GM19025 (cell line): ENCODE data around the gene CAPN11.
"Not testable (repeated sequence)": the region's sequence is repeated elsewhere in the genome, so short reads cannot be mapped to it uniquely, and the experiment has no call there.

Source experiments
- ATAC-seq: cut with Tn5 transposase; IDR thresholded peaks from one replicate; pipeline ENCODE4 v1.9.1; 2021; ENCODE audit warnings: mild to moderate bottlenecking, low read depth, moderate library complexity; ENCODE audit not compliant: unreplicated experiment

Gene CAPN11

DNA sequence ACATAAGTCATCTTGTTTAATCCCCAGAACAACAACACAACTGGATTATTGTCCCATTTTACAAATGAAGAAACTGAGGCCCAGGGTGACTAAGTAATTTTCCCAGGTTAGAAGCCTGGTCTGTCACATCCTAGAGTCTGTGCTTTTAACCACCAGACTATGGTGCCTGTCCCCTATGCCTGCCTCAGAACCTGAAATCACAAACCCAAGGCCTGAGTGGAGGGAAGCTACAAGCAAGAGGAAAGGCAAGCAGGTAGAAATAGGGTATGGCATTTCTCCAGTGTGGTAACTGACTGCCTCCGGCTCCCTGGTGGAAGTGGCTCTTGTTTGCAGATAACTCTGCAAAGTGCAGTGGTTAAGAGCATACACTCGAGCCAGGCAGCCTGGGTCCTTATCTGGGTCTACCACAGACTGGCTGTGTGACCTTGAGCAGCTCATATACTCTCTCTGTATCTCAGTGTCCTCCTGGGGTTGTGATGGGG lies 28.7 kb upstream of the CAPN11 start:
- ATAC-seq: no peak

DNA sequence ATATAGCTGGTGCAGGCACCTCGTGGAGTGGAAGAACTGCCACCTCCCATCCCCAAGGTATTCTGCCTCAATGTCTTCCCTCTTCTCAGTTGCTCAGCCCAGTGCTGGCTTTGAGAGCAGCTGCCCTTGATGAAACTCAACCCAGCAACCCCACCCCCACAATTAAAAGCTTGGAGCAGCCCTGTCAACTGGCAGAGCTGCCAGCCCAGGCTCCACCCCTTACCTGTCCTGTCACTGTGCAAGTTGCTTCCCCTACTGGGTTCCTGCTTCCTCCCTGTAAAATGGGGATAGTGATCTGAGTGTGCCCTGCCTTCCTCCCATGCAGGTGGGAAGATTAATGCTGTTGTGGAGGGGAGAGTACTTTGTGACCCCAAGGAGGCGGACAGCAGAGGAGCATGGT lies 26.7 kb upstream of the CAPN11 start:
- no peak for ATAC-seq

DNA sequence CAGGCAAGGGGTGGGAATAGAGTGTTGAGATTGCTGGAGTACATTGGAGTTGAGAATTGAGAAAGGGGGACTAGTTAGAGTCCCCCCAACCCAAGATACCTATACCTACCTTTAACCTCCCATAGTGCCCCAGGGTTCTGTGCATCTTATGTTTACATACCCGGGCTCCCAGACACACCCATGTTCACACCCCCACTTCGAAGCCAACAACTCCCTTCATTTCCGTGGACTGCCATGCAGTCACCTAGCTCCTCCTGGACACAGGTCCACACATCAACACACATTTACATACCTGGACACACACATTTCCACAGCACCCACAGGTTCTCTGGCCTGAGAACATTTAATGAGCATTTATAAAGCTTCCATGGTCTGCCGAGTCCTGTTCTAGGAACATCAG lies 26.1 kb upstream of the CAPN11 start:
- ATAC-seq: no peak

DNA sequence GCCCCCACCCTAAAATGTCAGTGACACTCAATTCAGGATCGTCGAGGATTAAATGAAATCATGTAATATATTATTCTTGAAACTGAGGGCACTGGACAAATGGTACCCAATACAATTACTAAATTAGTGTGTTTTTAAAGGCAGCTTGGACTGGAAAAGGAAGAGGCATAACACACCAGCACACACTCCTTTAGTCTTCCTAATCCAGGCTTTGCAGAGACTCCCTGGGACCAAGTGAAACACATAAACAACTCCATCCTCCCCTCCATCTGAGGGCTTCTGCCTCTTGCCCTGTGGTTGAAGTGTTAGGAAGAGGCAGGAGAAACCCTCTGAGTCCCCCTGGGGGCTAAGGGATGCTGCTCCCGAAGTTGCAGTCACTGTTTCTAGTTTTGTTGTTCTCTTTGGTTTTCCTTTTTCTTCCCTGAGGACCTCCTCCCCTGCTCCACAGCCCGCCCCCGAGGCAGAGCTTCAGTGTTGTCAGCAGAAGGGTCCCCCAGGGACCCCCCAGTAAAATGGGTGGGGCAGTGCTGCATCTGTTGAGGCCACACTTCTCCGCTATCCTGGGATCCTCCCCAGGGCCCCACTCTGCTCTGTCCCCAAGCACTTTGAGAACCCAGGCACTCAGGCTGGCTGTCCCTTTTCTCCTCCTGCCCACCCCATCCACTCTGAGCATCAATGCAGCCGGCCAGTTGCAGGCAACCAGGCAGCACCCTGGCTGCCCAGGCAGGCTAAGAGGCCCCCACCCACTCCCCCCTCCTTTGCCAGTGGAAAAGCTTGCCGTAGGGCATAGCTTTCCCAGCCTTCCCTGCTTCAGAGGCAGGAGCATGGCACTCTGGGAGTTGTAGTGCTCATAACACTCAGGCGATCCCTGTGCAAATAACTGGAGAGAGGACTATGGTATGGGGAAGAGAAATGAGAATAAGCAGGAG lies 25.4 kb upstream of the CAPN11 start:
- ATAC-seq: no peak

DNA sequence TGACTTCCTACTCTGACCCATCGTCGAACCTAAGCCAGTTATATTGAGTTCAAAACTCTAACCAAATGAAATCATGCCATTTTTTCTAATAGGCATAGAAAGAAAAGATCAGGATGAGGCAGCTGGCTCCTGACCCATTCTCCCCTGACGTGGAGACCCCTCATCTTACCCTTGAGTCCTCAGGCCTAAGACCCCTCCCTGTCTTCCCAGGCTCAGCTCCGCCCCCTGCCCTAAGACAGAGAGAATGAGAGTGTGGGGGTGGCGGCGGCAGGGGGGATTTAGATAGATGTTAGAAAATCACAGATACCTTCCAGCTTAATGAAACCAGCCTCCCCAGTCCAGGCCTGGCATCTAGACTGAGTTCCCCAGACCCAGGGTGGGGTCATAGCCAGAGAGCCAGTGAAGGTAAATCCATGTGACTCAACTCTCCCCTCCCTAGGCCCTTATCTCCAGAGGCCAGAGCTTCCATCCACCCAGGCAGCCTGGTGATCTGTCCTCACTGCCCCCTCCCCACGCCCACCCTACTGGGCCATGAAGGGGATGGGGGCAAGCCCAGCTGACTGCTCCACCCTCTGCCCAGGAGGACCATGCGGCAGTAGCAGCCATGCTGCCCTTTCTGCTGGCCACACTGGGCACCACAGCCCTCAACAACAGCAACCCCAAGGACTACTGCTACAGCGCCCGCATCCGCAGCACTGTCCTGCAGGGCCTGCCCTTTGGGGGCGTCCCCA lies 24.5 kb upstream of the CAPN11 start:
- no peak for ATAC-seq

DNA sequence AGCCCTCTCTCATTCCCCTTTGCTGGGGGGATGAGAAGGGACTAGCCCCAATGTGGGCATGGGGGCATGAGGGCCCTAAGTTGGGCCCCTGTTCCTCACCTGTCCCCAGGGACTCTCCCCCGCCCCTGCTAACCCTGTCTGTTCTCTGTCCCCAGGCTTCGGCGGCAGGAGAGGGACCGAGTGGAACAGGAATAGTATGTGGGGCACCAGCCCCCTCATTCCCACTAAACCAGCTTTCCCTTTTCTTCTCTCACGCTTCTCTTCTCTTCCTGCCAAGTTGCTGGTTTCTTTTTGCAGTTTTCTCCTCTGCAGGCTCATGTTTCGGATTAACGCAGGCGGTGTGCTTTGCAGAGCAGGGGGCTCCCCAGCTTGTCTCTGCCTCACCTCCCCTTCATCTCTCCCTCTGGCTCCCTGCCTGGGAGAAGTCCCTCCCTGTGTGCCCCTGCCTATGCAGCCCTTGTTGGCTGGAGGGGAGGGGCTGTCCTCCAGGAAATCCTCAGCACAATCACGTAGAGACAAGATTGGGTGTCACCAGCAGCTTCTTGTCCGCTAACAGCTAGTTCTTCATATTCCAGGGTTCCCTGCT lies 23.4 kb upstream of the CAPN11 start:
- ATAC-seq: no peak

DNA sequence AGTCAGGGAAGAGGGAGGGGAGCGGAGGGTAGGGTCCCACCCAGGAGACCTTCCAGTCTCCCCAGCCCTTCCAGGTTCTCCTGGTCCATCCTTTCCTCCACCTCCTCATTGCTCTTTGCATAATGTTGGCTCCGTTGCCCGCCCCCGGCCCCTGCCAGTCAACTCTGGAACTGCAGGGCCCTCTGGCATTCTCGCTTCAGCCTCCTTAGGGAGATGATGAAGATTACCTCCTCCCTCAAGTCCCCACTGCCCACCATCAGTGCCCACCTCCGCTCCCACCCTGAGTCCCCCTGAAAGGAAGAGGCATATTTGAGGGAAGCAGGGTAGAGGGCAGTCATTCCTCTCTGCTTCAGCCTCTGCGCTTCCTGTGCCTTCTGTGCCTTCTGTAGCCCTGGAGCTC lies 22.7 kb upstream of the CAPN11 start:
- ATAC-seq: no peak

DNA sequence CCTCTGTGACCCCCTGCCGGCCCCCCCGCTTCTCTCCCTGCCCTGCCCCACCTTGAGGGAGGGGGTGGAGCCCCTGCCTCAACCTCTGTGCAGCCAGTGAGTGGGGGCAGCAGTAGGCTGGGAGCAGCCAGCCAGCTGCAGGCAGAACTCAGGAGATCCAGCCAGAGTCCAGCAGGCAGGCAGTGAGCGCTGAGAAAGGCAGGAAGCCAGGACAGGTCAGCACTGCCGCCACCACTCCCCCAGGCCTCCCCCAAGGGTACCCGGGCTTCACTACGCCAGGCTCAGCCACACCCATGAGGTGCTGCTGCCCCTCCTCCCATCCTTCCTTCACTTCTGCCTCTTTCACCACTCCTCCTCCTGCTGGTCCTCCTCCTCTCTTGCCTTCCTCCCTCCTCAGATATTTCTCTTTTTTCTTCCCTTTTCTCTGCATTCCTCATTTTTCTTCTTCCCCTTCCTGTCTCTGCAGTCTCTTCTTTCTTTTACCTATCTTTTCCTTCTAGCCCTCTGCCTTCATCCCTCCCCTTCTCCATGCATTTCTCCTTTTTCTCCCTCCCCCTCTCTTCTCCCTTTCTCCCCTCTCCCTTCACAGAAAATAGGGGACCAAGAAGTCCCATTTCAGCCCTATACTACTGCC lies 19.8 kb upstream of the CAPN11 start:
- no peak for ATAC-seq

DNA sequence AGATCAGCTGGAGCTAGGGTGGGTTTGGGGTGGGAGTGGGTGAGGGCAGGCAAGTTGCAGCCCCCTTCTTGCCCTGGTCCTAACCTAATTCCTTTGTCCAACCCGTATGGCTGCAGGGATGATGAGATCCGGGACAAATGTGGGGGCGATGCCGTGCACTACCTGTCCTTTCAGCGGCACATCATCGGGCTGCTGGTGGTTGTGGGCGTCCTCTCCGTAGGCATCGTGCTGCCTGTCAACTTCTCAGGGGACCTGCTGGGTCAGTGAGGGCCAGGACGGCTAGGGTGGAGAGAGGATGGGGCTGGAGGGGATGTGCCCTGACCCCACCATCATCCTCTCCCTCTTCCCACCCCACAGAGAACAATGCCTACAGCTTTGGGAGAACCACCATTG lies 19.3 kb upstream of the CAPN11 start:
- no peak for ATAC-seq

DNA sequence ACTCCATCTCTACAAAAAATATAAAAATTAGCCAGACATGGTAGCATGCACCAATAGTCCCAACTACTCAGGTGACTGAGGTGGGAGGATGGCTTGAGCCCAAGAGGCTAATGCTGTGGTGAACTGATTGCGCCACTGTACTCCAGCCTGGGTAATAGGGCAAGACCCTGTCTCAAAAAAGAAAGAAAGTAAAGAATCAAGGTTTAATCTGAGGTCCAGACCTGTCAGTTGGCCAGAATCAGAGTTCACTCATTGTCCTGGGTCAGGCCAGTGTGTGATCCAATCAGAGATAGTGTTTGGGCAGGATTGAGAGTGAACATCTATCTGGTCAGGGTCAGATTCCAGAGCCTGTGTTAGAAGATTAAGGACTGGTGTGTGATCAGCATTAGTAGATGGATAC lies 15.8 kb upstream of the CAPN11 start:
- no peak for ATAC-seq

DNA sequence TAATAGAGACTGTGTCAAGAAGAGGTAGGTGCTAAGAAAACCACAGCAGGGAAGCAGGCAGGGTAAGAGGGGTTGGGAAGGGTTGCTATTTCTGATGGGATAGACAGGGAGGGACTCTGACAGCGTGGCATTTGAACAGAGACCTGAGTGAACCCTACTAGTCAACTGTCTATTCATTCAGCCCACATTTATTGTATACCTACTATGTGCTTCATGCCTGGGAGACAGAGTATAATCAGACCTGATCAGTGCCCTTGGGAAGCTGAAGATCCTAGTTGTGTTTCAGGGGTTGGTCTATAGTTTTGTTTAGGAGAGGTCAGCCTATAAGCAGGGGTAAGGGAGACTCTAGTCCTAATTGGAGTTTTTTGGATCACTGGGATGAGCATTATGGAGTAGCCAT lies 14.9 kb upstream of the CAPN11 start:
- no peak for ATAC-seq

DNA sequence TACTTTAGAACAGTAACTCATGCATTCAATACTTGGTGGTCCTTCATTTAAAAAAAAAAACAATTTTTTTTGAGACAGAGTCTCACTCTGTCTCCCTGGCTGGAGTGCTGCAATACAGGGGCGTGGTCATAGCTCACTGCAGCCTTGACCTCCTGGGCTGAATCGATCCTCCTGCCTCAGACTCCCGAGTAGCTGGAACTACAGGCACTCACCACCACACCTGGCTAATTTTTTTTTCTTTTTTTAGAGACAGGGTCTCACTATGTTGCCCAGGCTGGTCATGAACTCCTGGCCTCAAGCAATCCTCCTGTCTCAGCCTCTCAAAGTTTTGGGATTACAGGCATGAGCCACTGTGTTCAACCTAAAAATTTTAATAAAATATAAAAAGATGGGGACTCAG lies 14.1 kb upstream of the CAPN11 start:
- ATAC-seq: not testable (repeated sequence)

DNA sequence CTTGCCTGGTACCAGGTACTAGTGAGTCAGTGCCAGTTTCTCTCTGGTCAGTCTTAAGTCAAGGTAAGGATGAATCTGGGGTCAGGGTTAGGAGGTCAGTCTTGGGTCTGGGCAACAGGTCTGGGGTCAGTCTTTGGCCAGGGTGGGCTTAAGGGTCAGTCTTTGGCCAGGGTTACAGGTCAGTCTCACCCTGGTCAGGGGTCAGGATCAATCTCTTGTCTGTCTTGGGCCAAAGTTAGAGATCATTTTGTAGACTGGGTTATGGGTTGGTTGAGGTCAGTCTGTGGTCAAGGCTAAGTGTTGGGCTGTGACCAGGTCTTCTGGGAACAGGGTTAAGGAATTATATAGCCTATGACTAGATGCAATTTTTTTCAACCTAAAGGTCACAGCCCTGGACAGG lies 12.8 kb upstream of the CAPN11 start:
- ATAC-seq: no peak

DNA sequence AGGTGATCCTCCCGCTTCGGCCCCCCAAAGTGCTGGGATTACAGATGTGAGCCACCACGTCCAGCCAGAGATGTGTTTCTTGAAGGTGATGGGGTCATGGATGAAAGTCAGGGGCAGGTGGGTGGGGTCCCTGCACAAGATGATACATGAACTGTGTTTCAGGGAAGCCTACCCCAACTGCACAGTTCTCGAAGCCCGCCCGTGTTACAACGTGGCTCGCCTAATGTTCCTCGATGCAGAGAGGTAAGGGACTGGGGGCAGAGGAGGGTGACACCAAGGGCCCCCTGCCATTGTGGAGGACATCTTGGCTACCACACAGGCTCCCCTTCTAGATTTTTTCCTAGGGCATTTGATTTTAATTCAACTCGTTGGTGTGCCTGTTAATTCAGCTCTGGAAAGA lies 11.9 kb upstream of the CAPN11 start:
- ATAC-seq: no peak

DNA sequence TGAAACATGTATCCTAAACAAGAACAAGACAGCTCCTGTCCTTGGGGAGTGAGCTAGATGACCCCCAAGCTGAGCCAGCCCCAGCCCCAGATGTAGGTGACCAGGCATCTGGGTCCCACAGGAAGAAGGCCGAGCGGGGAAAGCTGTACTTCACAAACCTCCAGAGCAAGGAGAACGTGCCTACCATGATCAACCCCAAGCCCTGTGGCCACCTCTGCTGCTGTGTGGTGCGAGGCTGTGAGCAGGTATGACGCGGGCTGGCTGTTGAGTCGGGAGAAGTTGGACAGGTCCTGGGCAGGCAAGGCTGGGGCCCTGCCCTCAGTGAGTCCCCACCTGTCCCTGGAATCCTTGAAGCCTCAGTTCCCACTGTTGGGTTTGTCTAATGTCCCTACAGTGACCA lies 11.4 kb upstream of the CAPN11 start:
- ATAC-seq: no peak

DNA sequence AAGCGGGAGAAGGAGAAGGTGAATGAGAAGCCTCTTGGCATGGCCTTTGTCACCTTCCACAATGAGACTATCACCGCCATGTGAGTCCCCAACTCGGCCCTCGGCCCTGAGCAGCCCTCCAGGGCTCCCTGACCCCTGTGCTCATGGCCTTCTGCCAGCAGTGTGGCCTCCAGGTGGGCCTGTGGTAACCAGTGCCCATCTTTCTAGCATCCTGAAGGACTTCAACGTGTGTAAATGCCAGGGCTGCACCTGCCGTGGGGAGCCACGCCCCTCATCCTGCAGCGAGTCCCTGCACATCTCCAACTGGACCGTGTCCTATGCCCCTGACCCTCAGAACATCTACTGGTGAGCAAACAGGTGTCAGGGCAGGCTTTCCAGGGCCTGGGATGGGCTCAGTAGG lies 10.3 kb upstream of the CAPN11 start:
- no peak for ATAC-seq

DNA sequence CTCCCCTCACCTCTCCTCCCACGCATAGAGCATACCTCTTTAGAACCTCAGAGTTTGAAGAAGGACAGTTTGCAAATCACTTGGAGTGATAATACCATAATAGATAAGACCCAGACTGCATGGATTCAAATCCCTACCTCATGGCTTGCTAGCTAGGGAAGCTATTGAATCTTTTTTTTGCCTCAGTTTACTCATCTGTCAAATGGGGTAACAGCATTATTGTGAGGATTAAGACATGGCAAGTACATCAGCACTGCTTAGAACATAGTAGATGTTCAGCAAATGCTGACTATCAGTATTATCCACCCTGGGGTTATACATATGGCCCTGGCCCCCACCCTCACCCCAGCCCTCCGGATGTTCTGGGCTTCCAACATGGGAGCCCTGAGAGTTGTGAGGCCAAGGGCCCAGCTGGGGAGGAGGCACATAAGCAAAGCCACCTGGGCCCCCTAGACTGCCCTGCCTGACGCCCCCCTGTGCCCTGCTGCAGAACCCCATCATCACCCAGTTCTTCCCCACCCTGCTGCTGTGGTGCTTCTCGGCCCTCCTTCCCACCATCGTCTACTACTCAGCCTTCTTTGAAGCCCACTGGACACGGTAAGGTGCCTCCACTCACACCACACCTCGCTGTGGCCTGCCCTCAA lies 9.1 kb upstream of the CAPN11 start:
- ATAC-seq: no peak

DNA sequence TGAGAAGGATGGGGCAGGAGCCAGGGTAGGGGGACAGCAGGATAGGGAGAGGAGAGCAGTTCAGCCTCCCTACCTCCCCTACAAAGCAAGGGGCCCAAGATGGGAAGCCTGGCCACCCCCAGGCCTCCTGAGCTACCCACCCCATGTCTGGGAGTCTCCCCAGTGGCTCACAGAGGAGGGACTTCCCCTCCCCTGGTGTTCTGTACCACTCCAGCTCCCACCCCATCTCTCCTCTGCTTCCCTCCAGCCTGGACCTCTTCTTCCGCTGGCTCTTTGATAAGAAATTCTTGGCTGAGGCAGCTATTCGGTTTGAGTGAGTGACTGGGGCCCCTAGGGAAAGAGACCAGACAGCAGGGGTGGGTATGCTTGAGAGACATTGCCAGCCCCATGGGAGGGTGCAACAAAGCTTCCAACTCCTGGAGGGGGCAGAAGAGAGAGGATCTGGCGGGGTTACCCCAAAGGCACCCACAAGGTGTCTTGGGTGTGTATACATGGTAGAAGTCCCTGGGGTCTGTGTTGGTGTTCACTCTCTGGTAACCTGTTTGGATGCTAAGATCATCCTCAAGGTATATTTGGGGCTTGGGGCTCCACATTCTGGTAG lies 8.2 kb upstream of the CAPN11 start:
- no peak for ATAC-seq

DNA sequence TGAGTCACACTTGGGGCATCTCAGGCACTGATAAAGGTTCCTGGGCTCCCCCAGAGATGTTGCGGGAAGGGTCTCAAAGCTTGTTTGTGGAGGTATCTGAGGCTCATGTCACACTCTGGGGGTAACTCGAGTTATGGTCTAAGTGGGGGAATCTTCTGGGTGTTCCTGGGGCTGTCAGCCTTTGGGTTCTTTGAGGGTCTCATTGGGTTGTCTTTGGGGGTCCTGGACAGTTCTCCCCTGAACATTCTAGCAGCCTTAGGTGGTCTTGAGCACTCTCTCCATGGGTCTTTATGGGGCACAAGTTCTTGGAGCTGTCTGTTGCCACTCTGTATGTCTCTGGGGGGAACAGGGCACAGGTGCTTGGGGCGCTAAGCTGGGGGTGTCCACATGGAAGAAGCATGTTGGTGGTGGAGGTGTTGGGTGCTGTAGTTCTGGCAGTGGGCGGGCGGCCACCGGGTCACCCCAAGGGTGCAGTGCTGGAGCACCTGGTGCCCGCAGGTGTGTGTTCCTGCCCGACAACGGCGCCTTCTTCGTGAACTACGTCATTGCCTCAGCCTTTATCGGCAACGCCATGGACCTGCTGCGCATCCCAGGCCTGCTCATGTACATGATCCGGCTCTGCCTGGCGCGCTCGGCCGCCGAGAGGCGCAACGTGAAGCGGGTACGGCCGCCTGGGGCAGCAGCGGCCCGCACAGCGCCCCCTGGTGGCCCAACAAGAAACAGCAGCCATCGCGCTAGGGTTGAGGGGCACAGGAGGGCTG lies 7.1 kb upstream of the CAPN11 start:
- no peak for ATAC-seq
